ENCODE measurements around the gene RDH13.

RDH13 gene

GRCh38 chr19:55018216-55018615 lies 44.7 kb downstream of the RDH13 start:
- ATAC-seq = no peak
- TF ChIP-seq ZNF70 (CRISPR knock-in tag; IDR thresholded peaks at IDR 0.05) = no peak
- TF ChIP-seq OSR1 (CRISPR knock-in tag; IDR thresholded peaks at IDR 0.05) = no peak
- TF ChIP-seq PPARA (CRISPR knock-in tag; IDR thresholded peaks at IDR 0.05; ENCODE audit: borderline replicate concordance) = no peak
- no peak for TF ChIP-seq ESRRG (CRISPR knock-in tag; IDR thresholded peaks at IDR 0.05)
- TF ChIP-seq ZNF8 (CRISPR knock-in tag; IDR thresholded peaks at IDR 0.05) = no peak
- TF ChIP-seq CSRNP3 (CRISPR knock-in tag; IDR thresholded peaks at IDR 0.05) = no peak
- TF ChIP-seq RARB (CRISPR knock-in tag; IDR thresholded peaks at IDR 0.05) = no peak
- TF ChIP-seq, protein P1, sequence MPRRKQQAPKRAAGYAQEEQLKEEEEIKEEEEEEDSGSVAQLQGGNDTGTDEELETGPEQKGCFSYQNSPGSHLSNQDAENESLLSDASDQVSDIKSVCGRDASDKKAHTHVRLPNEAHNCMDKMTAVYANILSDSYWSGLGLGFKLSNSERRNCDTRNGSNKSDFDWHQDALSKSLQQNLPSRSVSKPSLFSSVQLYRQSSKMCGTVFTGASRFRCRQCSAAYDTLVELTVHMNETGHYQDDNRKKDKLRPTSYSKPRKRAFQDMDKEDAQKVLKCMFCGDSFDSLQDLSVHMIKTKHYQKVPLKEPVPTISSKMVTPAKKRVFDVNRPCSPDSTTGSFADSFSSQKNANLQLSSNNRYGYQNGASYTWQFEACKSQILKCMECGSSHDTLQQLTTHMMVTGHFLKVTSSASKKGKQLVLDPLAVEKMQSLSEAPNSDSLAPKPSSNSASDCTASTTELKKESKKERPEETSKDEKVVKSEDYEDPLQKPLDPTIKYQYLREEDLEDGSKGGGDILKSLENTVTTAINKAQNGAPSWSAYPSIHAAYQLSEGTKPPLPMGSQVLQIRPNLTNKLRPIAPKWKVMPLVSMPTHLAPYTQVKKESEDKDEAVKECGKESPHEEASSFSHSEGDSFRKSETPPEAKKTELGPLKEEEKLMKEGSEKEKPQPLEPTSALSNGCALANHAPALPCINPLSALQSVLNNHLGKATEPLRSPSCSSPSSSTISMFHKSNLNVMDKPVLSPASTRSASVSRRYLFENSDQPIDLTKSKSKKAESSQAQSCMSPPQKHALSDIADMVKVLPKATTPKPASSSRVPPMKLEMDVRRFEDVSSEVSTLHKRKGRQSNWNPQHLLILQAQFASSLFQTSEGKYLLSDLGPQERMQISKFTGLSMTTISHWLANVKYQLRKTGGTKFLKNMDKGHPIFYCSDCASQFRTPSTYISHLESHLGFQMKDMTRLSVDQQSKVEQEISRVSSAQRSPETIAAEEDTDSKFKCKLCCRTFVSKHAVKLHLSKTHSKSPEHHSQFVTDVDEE (CRISPR knock-in tag; IDR thresholded peaks at IDR 0.05) = no peak
- TF ChIP-seq GLIS3 (CRISPR knock-in tag; IDR thresholded peaks at IDR 0.05) = no peak
- TF ChIP-seq ZNF565 (CRISPR knock-in tag; conservative IDR thresholded peaks at IDR 0.05; ENCODE audit: low read depth) = no peak
- no peak for TF ChIP-seq TOX (CRISPR knock-in tag; IDR thresholded peaks at IDR 0.05; ENCODE audit: borderline replicate concordance)
- TF ChIP-seq PATZ1 (CRISPR knock-in tag; IDR thresholded peaks at IDR 0.05; ENCODE audit: borderline replicate concordance) = no peak
- no peak for TF ChIP-seq ZFP30 (CRISPR knock-in tag; IDR thresholded peaks at IDR 0.05)

DNA sequence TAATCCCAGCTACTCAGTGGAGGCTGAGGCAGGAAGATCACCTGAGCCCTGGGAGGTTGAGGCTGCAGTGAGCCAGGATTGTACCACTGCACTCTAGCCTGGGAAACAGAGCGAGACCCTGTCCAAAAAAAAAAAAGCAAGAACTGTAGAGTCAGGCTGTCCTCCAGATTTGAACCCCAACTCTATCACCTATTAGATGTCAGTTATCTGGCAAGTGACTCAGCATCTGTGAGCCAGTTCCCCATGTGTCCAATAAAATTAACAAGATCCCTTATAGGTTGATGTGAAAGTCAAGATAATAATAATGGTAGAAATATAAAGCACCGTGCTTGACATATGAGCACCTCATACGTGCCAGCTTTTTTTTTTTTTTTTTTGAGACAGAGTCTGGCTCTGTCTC lies 46.9 kb downstream of the RDH13 start:
- no peak for ATAC-seq

More for the DNA sequence above, 46.9 kb downstream of the RDH13 start:
- TF ChIP-seq CSDC2 (CRISPR knock-in tag; IDR thresholded peaks at IDR 0.05) (no peak), ISL1 (CRISPR knock-in tag; IDR thresholded peaks at IDR 0.05) (no peak), ESRRG (CRISPR knock-in tag; IDR thresholded peaks at IDR 0.05) (no peak), GLIS3 (CRISPR knock-in tag; IDR thresholded peaks at IDR 0.05) (no peak), ZFP3 (CRISPR knock-in tag; IDR thresholded peaks at IDR 0.05) (no peak), OSR1 (CRISPR knock-in tag; IDR thresholded peaks at IDR 0.05) (no peak), ZFP30 (CRISPR knock-in tag; IDR thresholded peaks at IDR 0.05) (no peak), TOX (CRISPR knock-in tag; IDR thresholded peaks at IDR 0.05; ENCODE audit: borderline replicate concordance) (no peak), CREB5 (CRISPR knock-in tag; IDR thresholded peaks at IDR 0.05; ENCODE audit: low read depth) (no peak), PATZ1 (CRISPR knock-in tag; IDR thresholded peaks at IDR 0.05; ENCODE audit: borderline replicate concordance) (no peak), ZNF8 (CRISPR knock-in tag; IDR thresholded peaks at IDR 0.05) (no peak), ZNF70 (CRISPR knock-in tag; IDR thresholded peaks at IDR 0.05) (no peak), PPARA (CRISPR knock-in tag; IDR thresholded peaks at IDR 0.05; ENCODE audit: borderline replicate concordance) (no peak)
- TF ChIP-seq, protein P2, sequence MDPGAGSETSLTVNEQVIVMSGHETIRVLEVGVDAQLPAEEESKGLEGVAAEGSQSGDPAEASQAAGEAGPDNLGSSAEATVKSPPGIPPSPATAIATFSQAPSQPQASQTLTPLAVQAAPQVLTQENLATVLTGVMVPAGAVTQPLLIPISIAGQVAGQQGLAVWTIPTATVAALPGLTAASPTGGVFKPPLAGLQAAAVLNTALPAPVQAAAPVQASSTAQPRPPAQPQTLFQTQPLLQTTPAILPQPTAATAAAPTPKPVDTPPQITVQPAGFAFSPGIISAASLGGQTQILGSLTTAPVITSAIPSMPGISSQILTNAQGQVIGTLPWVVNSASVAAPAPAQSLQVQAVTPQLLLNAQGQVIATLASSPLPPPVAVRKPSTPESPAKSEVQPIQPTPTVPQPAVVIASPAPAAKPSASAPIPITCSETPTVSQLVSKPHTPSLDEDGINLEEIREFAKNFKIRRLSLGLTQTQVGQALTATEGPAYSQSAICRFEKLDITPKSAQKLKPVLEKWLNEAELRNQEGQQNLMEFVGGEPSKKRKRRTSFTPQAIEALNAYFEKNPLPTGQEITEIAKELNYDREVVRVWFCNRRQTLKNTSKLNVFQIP (CRISPR knock-in tag; IDR thresholded peaks at IDR 0.05; ENCODE audit: borderline replicate concordance, low read depth) = no peak
- TF ChIP-seq, protein P1 (CRISPR knock-in tag; IDR thresholded peaks at IDR 0.05) = no peak

Data from SK-N-SH treated with all-trans-retinoic acid at 6 μM for 48 hours (cell line).